ENCODE measurements around the gene CCDC47.

CCDC47 gene

GRCh38 chr17:63766754-63767153, 6.6 kb downstream of the CCDC47 start:
- TF ChIP-seq, protein P1, sequence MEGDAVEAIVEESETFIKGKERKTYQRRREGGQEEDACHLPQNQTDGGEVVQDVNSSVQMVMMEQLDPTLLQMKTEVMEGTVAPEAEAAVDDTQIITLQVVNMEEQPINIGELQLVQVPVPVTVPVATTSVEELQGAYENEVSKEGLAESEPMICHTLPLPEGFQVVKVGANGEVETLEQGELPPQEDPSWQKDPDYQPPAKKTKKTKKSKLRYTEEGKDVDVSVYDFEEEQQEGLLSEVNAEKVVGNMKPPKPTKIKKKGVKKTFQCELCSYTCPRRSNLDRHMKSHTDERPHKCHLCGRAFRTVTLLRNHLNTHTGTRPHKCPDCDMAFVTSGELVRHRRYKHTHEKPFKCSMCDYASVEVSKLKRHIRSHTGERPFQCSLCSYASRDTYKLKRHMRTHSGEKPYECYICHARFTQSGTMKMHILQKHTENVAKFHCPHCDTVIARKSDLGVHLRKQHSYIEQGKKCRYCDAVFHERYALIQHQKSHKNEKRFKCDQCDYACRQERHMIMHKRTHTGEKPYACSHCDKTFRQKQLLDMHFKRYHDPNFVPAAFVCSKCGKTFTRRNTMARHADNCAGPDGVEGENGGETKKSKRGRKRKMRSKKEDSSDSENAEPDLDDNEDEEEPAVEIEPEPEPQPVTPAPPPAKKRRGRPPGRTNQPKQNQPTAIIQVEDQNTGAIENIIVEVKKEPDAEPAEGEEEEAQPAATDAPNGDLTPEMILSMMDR (IDR thresholded peaks at IDR 0.05; ENCODE audit: low read depth, low read length): no peak
- TF ChIP-seq EZH2phosphoT487 (IDR thresholded peaks at IDR 0.05; ENCODE audit: low read depth): no peak
- Histone ChIP-seq H3K79me2 (ENCODE audit: low read length) (peaks cover 76% of the 10 kb centered on the region), H3K36me3 (replicated peaks; ENCODE audit: low read depth, low read length) (peaks cover 53% of the 10 kb centered on the region), H3K27me3 (ENCODE audit: low read depth, low read length) (no peaks in the 10 kb centered on the region), H4K20me1 (ENCODE audit: insufficient read depth, low read length) (peaks cover 10% of the 10 kb centered on the region; the same call in 1 of the 2 replicates), H3K4me2 (ENCODE audit: low read length) (no peak overlapping the region), H3K9me3 (ENCODE audit: insufficient read depth, low read length) (no peaks in the 10 kb centered on the region), H3K9ac (ENCODE audit: low read length) (no peak overlapping the region), H3K4me1 (ENCODE audit: low read length) (peaks cover 10% of the 10 kb centered on the region), H3K27ac (ENCODE audit: low read length) (no peak overlapping the region), H2AFZ (ENCODE audit: low read depth, low read length) (no peak overlapping the region), H3K4me3 (ENCODE audit: low read length) (no peak overlapping the region)

GRCh38 chr17:63764716-63765115, 8.7 kb downstream of the CCDC47 start:
- Histone ChIP-seq H2AFZ (ENCODE audit: low read depth, low read length) (no peak overlapping the region), H3K27me3 (ENCODE audit: low read depth, low read length) (no peaks in the 10 kb centered on the region), H3K36me3 (replicated peaks; ENCODE audit: low read depth, low read length) (peaks cover 54% of the 10 kb centered on the region), H3K9me3 (ENCODE audit: insufficient read depth, low read length) (no peaks in the 10 kb centered on the region), H3K4me1 (ENCODE audit: low read length) (no peaks in the 10 kb centered on the region), H3K9ac (ENCODE audit: low read length) (no peak overlapping the region), H3K4me2 (ENCODE audit: low read length) (no peak overlapping the region), H3K79me2 (ENCODE audit: low read length) (peaks cover 56% of the 10 kb centered on the region), H3K4me3 (ENCODE audit: low read length) (no peak overlapping the region), H3K27ac (ENCODE audit: low read length) (no peak overlapping the region), H4K20me1 (ENCODE audit: insufficient read depth, low read length) (peaks cover 10% of the 10 kb centered on the region; the same call in 1 of the 2 replicates)
- TF ChIP-seq, protein P1 (IDR thresholded peaks at IDR 0.05; ENCODE audit: low read depth, low read length): no peak
- no peak for TF ChIP-seq EZH2phosphoT487 (IDR thresholded peaks at IDR 0.05; ENCODE audit: low read depth)

DNA sequence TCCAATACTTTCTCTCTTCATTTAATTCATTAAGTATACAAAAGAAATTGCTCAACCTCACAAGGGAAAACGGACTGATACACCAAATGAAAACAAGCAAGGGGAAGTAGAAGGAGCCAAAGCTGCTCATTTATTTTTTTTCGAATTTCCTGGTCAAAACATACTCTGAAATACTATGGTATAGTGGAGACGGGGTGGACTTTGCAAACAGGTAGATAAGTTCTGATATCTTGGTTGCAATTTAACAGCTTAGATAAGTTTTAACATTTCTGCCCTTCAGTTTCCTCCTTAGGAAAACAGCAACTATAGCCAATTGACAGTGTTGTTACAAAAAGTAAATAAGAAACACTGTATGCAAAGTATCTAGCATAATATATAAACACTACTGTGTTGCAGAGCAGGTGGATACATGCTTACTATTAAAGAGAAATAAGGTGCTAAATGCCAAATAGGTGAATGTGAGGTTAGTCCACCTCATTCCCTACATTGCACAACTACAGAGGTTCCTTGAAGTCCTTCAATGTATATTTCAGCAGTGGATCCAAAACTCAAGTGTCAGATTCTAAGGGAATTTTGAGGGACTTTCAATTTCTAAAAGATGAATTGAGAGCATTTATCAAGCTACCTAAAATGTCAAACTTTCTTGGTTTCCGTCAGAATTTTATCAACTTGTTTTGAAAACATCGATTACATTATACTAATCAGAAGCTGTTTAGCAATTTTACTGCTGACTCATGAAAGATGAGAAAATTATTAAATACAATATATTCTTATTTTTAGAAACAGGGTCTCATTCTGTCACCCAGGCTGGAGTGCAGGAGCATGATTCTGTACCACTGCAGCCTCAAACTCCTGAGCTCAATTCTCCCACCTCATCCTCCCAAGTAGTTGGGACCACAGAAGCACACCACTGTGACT, 11.0 kb downstream of the CCDC47 start:
- Histone ChIP-seq H3K9me3 (ENCODE audit: insufficient read depth, low read length) (no peaks in the 10 kb centered on the region), H3K4me2 (ENCODE audit: low read length) (no peak overlapping the region), H3K27ac (ENCODE audit: low read length) (no peak overlapping the region), H3K79me2 (ENCODE audit: low read length) (peaks cover 33% of the 10 kb centered on the region), H3K36me3 (replicated peaks; ENCODE audit: low read depth, low read length) (peaks cover 57% of the 10 kb centered on the region), H3K4me1 (ENCODE audit: low read length) (no peaks in the 10 kb centered on the region), H3K4me3 (ENCODE audit: low read length) (no peak overlapping the region), H3K9ac (ENCODE audit: low read length) (no peak overlapping the region), H3K27me3 (ENCODE audit: low read depth, low read length) (no peaks in the 10 kb centered on the region), H2AFZ (ENCODE audit: low read depth, low read length) (no peak overlapping the region), H4K20me1 (ENCODE audit: insufficient read depth, low read length) (peaks cover 4% of the 10 kb centered on the region; the same call in 1 of the 2 replicates)
- no peak for TF ChIP-seq EZH2phosphoT487 (IDR thresholded peaks at IDR 0.05; ENCODE audit: low read depth)
- TF ChIP-seq, protein P1 (IDR thresholded peaks at IDR 0.05; ENCODE audit: low read depth, low read length): no peak

GRCh38 chr17:63760771-63761539, 12.4 kb downstream of the CCDC47 start:
- no peak for TF ChIP-seq EZH2phosphoT487 (IDR thresholded peaks at IDR 0.05; ENCODE audit: low read depth)
- TF ChIP-seq, protein P1 (IDR thresholded peaks at IDR 0.05; ENCODE audit: low read depth, low read length): no peak
- Histone ChIP-seq H3K4me3 (ENCODE audit: low read length) (no peak overlapping the region), H3K36me3 (replicated peaks; ENCODE audit: low read depth, low read length) (peaks cover 57% of the 10 kb centered on the region), H3K9ac (ENCODE audit: low read length) (no peak overlapping the region), H3K9me3 (ENCODE audit: insufficient read depth, low read length) (no peaks in the 10 kb centered on the region), H3K27ac (ENCODE audit: low read length) (no peak overlapping the region), H3K27me3 (ENCODE audit: low read depth, low read length) (no peaks in the 10 kb centered on the region), H2AFZ (ENCODE audit: low read depth, low read length) (no peak overlapping the region), H3K4me1 (ENCODE audit: low read length) (no peaks in the 10 kb centered on the region), H3K79me2 (ENCODE audit: low read length) (peaks cover 18% of the 10 kb centered on the region), H3K4me2 (ENCODE audit: low read length) (no peak overlapping the region), H4K20me1 (ENCODE audit: insufficient read depth, low read length) (no peaks in the 10 kb centered on the region)
